ENCODE results near the gene TINAGL1. TPM values are rescaled to one million over a fixed set of nuclear protein-coding genes. Genes with fewer than 3 reads are reported as not detected.

TINAGL1 gene
- total RNA-seq, 1 donor from 2014 or later = 12.0 TPM

DNA sequence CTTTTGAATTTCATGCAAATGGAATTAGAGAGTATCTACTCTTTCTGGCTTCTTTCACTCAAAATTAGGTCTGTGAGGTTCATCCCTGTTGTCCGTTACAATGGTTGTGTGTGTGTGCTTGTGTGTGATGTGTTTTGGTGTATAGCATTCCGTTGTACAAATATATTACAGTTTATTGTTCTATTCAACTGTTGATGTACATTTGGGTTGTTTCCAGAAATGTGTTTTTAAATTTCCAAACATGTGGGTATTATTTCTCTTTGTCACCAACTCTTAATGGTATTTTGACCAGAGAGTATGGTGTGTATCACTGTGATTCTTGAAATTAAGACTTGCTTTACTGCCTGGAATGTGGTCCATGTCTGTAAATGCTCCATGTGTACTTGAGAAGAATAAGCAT, 24.3 kb downstream of the TINAGL1 start:
- ATAC-seq = no peak
- no peak for DNase-seq (ENCODE audit: low spot score)

DNA sequence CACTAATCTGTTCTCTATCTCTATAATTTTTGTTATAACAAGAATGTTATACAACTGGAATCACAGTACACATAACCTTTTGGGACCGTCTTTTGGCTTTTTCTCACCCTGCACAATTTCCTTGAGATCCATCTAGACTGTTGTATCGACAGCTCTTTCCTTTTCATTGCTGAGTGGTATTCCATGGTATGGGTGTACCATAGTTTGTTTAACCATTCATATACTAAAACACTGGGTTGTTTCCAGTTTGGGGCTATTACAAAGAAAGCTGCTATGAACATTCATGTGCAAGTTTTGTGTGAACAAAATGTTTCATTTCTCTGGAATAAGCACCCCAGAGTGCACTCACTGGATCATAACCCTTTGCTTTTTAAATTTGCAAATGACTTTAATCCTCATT, 25.8 kb downstream of the TINAGL1 start:
- DNase-seq (ENCODE audit: low spot score) (no peak), ATAC-seq (no peak)

DNA sequence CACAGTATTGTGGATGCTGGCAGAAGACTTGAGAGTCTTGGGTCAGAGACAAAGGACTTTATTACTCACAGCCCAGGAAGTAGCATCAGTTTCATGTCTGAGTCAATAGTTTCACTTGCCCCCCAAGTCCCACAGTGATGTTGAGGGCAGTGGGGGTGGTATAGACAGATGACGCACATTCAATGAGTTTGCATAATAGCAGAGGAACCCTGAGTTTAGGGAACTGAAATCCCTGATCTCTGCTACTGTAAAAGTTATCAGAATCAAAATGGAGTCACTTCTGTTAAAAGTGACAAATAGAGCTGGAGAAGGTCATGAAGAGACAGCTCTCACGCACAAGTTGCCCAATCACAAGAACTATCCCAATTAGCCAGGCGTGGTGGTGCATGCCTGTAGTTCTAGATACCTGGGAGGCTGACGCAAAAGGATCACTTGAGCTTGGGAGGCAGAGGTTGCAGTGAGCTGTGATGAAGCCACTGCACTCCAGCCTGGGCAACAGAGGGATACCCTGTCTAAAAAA, 29.7 kb downstream of the TINAGL1 start:
- ATAC-seq (no peak), DNase-seq (ENCODE audit: low spot score) (no peak)

DNA sequence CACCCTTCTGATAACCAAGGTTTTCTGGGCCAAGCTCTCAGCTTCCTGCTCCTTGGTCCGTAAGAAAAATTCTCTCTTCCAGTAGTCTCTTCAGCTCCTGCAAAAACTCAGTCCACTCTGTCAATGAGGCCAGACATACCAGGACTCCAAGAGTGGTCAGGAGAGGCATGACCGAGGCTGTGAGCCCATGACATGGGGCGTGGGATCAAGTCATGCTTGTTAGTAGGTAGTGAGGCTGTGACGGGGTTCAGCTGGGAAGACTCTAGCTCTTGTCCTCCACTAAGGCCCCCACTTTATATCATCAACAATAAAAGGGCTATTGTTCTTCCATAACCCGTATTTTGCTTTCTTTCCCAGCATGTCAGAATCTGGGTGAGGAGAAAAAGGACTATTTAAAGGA, 31.0 kb downstream of the TINAGL1 start:
- DNase-seq (ENCODE audit: low spot score) (peak; percentile 26), ATAC-seq (no peak)

DNA sequence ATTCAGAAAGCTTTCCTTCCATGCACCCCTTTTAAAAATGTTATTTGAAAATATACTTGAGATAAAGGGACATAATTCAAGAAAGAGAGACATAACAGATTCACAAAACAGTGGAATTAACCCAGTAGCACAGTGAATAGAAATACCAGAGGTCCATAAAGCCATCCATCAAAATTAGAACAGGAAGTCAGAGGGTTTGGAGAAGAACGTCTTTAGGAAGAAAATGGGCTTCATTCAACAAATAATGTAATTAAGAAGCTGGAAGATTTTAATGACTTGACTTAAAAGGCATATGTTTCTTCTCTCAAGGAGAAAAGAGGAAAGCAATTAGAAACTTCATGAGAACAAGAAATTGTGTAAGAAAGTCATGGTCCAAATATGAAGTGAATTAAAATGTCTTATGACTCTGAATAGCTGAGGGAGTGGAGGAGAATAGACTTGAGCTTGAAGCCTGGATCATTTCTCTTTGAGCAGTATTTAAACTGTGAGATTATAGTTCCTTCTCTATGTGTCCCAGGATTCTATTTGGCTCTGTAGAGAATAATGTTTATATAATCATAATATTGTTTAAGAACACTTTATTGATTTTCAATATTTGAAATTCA, 33.3 kb downstream of the TINAGL1 start:
- ATAC-seq = no peak

DNA sequence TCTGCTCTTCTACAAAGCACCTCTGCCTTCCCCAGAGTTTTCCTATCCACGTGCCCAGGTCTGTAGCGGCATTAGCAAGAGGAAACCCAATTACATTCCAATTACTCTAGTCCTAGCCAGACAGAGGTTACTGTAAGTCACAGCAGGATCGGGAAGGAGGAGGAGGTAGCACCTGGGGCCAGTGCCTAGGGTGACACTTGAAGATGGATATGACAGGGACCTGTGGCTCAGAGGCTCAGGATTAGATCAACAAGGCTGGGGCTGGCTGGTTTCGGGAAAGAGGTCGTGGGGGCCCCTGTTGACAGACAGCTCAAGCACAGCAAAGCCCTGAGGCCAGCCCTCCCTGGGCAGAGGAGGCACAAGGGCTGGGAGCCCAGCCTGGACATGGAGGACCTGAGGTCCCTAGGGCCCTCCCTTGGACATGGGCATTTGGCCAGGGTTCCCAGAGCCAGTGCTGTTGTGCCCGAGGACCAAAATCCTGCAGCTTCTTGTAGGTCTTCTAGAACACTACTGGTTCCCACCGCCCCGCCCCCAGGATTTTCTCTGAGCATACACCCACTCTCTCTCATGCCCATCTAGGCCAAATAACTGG, 38.2 kb downstream of the TINAGL1 start:
- DNase-seq (ENCODE audit: low spot score) (peak; percentile 33), ATAC-seq (no peak)

More for the DNA sequence above, 33.3 kb downstream of the TINAGL1 start:
- DNase-seq (ENCODE audit: low spot score) = no peak

DNA sequence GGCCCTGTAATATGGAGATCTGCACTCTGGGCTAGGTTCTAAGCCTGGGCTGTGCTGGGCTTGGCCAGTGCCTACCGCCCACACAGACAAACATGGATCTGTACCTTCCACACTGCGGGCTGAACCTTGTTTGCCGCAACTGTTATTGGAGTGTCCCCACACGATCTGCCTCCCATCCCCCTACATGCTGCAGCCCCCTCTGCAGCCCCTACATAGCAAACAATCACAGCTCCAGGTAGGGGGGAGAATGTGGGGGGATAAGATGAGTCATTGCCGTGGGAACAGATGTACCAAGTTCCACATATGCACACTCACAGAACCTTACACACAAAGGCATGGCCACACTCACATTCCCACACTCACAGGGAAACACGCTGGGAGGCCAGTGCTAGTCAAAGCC, 39.1 kb downstream of the TINAGL1 start:
- ATAC-seq (no peak), DNase-seq (ENCODE audit: low spot score) (peak; percentile 12)

DNA sequence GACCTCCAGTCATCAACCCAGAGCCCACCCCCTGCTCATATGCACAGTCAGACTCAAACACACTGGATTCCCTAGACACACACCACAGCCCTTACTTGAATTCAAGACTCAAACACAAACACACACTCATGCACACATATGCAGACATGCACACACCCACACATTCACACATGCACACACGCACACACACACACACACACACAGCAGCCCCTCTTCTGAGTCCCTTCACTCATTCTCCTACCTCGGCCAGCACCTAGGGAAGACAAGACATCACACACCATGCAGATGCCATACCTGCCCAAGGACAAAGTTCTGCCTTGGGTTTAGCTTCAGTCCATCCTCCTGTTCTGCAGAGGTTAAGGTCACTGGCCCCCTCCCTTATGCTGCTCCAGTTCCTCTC, 39.6 kb downstream of the TINAGL1 start:
- ATAC-seq = no peak
- DNase-seq (ENCODE audit: low spot score) = peak; percentile 11

DNA sequence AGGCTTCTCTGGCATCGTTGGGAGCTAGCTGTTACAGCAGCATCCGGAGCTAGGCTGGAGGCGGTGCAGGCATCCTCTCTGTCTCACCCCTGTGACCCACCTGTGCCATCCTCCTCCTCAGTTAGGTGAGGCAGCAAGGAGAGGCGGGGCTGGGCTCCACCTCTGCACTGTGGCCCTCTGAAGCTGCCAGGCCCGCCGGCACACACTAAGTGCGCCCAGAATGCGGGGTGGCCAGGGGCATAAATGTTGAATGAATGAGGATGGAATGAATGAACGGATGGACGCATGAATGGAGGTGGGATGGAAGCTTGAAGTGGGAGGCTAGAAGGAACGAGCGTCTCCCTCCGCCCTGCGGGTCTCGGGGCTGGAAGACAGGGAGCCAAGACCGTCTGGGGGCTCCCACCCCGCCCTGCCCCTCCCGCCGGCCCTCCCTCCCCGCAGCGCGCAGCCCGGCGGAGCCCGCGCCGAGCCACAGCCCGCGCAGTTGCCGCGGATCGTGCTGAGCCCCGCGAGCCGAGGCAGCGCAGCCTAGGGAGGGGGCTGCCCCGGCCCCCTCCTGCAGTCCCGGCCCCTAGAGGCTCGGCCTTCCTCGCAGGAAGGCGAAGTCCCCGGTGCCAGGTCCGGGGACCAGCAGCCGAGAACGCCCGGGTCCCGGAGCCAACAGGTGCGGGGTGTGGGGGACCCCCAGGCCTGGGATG, 41.1 kb downstream of the TINAGL1 start, which contains the start of gene HCRTR1:
Gene HCRTR1 (plus strand): TSS at position 472 of the 698 bp plus-strand sequence. CDS start 1,504 bp downstream, outside the sequence.
- ATAC-seq = no peak
- peak; percentile 40 for DNase-seq (ENCODE audit: low spot score)

DNA sequence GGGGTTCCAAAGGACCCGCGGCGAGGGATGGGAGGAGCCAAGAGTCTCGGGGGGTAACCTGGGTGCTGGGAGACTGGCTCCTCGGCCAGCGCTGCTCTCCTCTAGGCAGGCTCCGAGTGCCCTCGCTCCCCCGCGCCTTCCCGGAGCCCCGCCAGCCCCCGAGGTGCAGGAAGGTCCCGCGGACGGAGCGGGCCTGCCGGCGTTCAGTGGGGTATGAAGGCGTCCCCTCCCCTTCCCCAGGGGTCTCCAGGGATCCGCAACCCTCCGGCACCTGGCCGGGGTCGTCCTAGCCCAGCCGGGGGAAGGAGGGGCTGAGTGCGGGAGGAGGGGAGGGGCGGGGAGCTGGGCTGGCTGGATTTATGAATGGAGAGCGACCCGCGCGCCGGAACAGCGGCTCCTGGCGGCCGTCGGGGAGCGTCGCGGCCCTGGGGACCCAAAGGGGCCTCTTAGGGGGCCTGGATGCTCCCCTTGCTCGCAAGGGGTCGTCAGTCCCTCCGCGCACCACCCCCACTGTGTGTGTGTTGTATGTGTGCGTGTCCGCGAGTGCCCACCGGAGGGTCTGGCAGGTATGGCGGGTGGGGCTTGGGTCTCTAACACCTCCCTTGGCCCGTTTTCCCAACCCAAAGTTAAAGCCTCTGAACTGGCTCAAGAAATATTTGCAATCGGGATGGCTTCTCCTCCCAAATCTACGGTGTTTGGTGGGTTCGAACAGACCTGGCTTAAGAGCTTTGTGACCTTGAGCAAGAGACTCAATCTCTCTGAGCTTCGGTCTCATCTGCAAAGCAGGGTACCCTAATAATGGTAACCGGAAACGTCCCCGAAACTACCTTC, 41.8 kb downstream of the TINAGL1 start:
- DNase-seq (ENCODE audit: low spot score) = peak; percentile 41
- peak; percentile 64 for ATAC-seq

DNA sequence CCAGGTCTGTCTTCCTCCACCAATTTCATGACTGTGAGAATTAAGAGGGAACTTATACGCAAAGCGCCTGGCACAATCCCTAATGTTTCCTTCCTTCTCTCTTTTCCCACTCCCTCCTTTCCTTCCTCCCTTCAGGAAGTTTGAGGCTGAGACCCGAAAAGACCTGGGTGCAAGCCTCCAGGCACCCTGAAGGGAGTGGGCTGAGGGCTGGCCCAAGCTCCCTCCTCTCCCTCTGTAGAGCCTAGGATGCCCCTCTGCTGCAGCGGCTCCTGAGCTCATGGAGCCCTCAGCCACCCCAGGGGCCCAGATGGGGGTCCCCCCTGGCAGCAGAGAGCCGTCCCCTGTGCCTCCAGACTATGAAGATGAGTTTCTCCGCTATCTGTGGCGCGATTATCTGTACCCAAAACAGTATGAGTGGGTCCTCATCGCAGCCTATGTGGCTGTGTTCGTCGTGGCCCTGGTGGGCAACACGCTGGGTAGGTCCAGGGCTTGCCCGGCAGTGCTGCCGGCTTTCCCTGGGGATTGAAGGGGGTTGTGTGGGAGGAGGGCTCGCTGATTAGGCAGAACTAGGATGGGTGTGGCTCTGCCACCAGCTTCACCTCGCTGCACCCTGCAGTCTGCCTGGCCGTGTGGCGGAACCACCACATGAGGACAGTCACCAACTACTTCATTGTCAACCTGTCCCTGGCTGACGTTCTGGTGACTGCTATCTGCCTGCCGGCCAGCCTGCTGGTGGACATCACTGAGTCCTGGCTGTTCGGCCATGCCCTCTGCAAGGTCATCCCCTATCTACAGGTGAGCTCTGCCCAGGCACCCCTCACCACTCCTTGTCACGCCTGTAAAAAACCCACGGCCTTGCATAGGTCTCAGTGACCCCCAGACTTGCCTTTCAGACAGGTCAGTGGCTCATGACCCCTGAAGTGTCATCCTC, 42.9 kb downstream of the TINAGL1 start:
- no peak for DNase-seq (ENCODE audit: low spot score)
- ATAC-seq = no peak

DNA sequence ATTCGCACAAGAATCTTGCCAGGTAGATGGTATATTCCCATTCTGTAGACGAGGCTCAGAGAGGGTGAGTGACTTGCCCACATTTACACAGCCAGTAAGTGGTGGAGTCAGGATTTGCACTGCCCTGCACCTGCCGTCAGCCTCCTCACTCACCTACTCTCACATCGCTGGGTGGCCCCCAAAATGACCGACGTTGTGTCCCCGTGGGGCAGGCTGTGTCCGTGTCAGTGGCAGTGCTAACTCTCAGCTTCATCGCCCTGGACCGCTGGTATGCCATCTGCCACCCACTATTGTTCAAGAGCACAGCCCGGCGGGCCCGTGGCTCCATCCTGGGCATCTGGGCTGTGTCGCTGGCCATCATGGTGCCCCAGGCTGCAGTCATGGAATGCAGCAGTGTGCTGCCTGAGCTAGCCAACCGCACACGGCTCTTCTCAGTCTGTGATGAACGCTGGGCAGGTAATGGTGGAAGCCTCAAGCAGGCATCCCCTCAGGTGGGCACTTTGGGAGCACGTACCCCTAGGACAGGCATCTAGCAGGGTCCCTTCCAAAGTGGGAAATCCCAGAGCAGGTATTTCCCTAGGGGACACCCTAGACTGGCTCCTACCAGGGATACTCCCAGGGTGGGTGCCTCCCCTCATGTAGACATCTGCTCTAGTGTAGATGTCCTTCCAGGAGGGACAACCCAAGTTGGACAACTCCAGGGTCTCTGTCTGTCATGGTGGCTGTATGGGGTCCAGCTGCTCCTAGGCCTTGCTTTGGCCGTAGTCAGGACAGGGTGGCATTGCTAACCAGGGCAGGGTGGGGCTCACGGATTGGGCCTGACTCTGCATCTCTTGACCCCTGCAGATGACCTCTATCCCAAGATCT, 44.5 kb downstream of the TINAGL1 start:
- ATAC-seq = no peak
- no peak for DNase-seq (ENCODE audit: low spot score)

DNA sequence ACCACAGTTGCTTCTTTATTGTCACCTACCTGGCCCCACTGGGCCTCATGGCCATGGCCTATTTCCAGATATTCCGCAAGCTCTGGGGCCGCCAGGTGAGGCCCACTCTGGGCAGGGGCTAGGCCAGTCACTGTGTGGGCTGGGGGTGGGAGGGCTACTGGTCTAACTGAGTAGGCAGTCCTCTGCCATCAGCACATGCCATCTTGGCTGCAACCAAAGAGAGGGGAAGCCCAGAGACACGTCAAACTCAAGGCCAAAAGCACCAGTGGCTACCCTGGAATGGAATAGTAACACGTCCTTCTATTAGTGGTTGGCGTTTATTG, 45.1 kb downstream of the TINAGL1 start:
- DNase-seq (ENCODE audit: low spot score) (no peak), ATAC-seq (no peak)

DNA sequence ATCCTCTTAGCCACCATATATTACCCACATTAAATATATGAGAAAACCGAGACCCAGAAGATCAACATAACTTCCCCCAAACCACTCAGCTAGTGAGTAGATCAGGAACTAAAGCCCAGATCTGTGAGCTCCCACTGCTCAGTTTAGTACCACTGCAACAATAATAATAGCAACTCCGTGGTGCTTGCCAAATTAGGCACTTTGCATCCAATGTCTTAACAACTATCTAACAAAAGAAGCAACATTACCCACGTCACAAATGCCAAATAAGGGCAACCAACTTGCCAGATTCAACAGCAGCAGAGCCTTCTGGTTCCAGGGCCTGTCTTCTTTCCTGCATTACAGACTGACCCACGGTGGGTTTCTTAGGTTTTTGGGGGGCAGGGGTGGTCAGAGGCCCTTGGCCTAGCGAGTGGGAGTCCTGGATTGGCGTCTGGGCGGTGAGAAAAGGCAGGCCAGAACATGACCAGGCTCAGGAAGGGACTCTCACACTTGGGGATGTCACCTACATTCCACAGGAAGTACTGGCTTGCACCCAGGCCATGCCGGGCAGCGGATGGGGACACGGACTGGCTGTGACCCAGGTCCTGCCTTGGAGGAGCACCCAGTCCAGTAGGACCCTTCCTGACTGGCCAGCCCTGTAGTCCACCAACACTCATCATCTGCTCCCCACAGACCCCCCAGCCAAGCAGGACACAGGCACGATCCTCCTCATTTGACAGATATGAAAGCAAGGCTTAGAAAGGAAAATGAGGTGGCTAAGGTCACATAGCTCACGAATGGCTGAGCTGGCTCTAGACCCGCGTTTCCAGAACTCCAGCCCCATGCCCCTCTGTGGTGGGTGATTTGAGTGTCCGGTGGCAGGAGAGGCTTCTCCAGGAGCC, 45.8 kb downstream of the TINAGL1 start:
- ATAC-seq (no peak), DNase-seq (ENCODE audit: low spot score) (no peak)

DNA sequence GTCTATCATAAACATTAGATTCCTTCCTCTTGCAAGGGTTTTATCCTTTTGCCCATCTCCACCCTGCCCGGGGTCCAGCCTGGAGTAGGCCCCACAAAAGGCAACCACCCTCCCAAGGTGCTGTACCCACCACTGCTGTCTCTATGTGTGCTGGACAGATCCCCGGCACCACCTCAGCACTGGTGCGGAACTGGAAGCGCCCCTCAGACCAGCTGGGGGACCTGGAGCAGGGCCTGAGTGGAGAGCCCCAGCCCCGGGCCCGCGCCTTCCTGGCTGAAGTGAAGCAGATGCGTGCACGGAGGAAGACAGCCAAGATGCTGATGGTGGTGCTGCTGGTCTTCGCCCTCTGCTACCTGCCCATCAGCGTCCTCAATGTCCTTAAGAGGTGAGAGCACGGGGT, 47.0 kb downstream of the TINAGL1 start:
- no peak for DNase-seq (ENCODE audit: low spot score)
- no peak for ATAC-seq

DNA sequence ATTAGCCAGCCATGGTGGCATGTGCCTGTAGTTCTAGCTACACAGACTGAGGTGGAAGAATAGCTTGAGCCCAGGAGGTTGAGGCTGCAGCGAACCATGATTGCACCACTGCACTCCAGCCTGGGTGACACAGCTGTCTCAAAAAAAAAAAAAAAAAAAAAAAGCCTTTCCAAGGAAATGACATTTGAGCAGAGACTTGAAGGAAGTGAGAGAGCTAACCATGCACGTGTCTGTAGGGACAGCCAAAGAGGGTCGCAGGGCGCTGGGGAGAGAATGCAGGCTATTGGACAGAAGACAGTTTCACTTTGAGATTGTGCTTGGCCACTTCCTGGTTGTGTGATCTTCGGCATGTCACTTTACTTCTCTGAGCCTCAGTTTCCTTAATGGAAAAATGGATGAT, 48.0 kb downstream of the TINAGL1 start:
- ATAC-seq = no peak
- DNase-seq (ENCODE audit: low spot score) = no peak

DNA sequence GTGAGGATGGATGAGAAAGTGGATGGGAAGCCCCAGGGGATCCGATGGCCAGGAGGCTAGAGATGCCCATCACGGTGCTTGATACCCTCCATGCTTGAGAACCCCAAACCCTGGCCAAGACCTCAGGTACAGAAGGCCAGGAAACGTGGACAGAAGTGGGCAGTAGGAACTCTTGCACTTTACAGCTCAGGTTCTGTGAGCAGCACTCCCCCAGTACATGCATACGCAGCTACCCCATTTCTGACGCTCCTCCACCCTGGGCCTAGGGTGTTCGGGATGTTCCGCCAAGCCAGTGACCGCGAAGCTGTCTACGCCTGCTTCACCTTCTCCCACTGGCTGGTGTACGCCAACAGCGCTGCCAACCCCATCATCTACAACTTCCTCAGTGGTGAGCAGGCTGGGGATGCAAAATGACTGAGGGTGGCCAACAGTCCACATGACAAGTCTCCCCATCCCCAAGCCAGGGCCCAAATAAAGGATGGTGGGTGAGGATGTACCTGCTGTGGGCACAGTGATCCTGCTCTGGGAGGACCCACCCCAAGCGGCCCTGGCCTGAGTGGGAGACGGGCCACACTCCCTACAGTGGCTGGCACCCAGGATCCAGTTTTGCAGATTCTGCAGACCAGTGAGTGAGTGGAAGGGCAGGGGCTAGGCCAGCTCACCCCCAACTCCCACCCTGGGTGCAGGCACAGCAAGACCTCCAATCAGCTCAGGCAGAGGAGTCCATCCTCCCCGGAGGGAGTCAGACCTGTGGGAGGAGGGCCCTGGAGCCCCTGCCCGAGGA, 48.6 kb downstream of the TINAGL1 start:
- no peak for DNase-seq (ENCODE audit: low spot score)
- ATAC-seq = no peak
